Tibial nerve (tissue), 4 donors: Measurements from ENCODE around the gene MYOM1. TPM values are rescaled to one million over a fixed set of nuclear protein-coding genes. Genes with fewer than 3 reads are reported as not detected.

Experiments
- DNase-seq, 2 donors: peaks; one replicate each; pipeline ENCODE4 v3.0.0-alpha.2; 2019; ENCODE audit warnings: low spot score in 2 of 2
- H3K27ac ChIP-seq, 4 donors: fragments of 200-600 bp; sonication (generic) in 3 of 4; one replicate each; pipeline ENCODE4 v1.5.1; 2017 to 2019; ENCODE audit warnings: mild to moderate bottlenecking in 1 of 4
- H3K27me3 ChIP-seq, 2 donors: fragments of 200-600 bp; sonication (generic) in 1 of 2; one replicate each; pipeline versions ENCODE4 v1.5.1 to v1.6.0; 2017 to 2019
- H3K36me3 ChIP-seq, 3 donors: fragments of 200-600 bp; sonication (generic); one replicate each; pipeline ENCODE4 v1.5.1; 2018 to 2019
- H3K4me1 ChIP-seq, 4 donors: fragments of 200-600 bp; sonication (generic) in 3 of 4; one replicate each; pipeline ENCODE4 v1.5.1; 2017 to 2019
- H3K4me3 ChIP-seq, 4 donors: fragments of 200-600 bp; sonication (generic) in 3 of 4; one replicate each; pipeline ENCODE4 v1.5.1; 2017 to 2019; ENCODE audit warnings: mild to moderate bottlenecking in 1 of 4, moderate library complexity in 1 of 4
- H3K9me3 ChIP-seq, 4 donors: fragments of 200-600 bp; sonication (generic) in 3 of 4; one replicate each; pipeline ENCODE4 v1.5.1; 2017 to 2019
- EP300 ChIP-seq, 2 donors: sonication (generic); formaldehyde crosslinking; IDR thresholded peaks; one replicate each; pipeline ENCODE4 v1.6.1; 2017; ENCODE audit warnings: antibody characterized with exemption in 2 of 2, mild to moderate bottlenecking in 1 of 2
- POLR2A ChIP-seq, 2 donors: fragments of 450-650 bp; IDR thresholded peaks; one replicate each; pipeline ENCODE4 v1.6.1; 2017; ENCODE audit warnings: antibody characterized with exemption in 2 of 2, mild to moderate bottlenecking in 2 of 2, moderate library complexity in 2 of 2
- WGBS, 2 donors: methylation state at CpG; one replicate each; pipeline ENCODE4 v1.1.5; 2018; 5-methylcytosine and 5-hydroxymethylcytosine counted together
- total RNA-seq, 4 donors: library from RNA; depleted of rRNA; stranded (reverse); fragments of >200 nt; gene quantifications; one replicate each; pipeline ENCODE4 v1.1.0, GENCODE V29; 2016
- TF ChIP-seq, protein P1 (sequence below), 5 experiments: fragments of 200-600 bp in 3 of 5; fragments of 450-650 bp in 2 of 5; sonication (generic) in 3 of 5; IDR thresholded peaks; one replicate each; pipeline ENCODE4 v1.5.1; 2016 to 2019; ENCODE audit warnings: antibody characterized with exemption in 5 of 5, mild to moderate bottlenecking in 3 of 5, moderate library complexity in 2 of 5

Gene MYOM1
- total RNA-seq, 4 donors from 2014 or later = 3.0 to 8.1 (median 5.6) TPM

DNA sequence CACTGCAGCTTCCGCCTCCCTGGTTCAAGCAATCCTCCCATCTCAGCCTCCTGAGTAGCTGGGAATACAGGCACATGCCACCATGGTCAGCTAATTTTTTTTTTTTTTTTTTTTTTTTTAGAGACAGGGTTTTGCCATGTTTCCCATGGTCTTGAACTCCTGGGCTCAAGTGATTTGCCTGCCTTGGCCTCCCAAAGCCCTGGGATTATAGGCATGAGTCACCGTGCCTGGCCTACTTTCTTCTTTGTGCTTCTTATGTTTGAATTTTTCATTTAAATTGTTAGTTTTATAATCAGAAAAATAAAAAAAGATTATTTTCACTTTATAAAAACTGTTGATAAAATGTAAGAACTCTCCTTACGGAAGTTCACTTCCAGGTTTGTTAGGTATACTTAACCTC is 105.3 kb downstream of the MYOM1 start:
- Histone ChIP-seq H3K4me1 (peaks cover 0 to 8% (median 0%) of the 10 kb centered on the region in 4 donors), H3K27me3 (no peaks in the 10 kb centered on the region), H3K27ac (no peak overlapping the region), H3K9me3 (no peaks in the 10 kb centered on the region), H3K4me3 (no peak overlapping the region), H3K36me3 (no peaks in the 10 kb centered on the region)
- no peak for DNase-seq
- TF ChIP-seq EP300 (IDR thresholded peaks at IDR 0.05) = no peak
- TF ChIP-seq, protein P1, sequence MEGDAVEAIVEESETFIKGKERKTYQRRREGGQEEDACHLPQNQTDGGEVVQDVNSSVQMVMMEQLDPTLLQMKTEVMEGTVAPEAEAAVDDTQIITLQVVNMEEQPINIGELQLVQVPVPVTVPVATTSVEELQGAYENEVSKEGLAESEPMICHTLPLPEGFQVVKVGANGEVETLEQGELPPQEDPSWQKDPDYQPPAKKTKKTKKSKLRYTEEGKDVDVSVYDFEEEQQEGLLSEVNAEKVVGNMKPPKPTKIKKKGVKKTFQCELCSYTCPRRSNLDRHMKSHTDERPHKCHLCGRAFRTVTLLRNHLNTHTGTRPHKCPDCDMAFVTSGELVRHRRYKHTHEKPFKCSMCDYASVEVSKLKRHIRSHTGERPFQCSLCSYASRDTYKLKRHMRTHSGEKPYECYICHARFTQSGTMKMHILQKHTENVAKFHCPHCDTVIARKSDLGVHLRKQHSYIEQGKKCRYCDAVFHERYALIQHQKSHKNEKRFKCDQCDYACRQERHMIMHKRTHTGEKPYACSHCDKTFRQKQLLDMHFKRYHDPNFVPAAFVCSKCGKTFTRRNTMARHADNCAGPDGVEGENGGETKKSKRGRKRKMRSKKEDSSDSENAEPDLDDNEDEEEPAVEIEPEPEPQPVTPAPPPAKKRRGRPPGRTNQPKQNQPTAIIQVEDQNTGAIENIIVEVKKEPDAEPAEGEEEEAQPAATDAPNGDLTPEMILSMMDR (IDR thresholded peaks at IDR 0.05) = no peak
- TF ChIP-seq POLR2A (IDR thresholded peaks at IDR 0.05) = no peak
- WGBS, 2 donors = 59 to 66% methylated on average over 3 of the region's 3 CpGs

DNA sequence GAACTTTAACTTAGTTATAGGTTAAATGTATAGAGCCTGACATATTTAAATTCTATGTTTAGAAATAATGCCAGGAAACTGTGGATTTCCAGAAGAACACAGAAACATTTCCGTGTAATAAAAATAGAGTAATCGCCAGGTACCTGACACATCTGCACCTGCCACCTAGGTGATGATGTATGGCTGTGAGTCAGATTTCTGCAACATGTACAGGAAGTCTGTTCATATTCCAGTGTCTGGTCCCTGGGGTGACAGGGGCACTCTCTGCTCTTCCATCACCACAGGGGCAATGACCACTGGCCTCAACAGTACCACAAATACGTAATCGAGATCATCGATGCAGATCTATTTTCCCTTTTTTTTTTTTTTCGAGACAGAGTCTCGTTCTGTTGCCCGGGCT is 105.7 kb downstream of the MYOM1 start:
- DNase-seq = no peak
- 81 to 84% methylated on average over 8 of the region's 8 CpGs for WGBS, 2 donors
- peaks cover 0 to 8% (median 0%) of the 10 kb centered on the region in 4 donors for H3K4me1 ChIP-seq
- TF ChIP-seq EP300 (IDR thresholded peaks at IDR 0.05) (no peak), POLR2A (IDR thresholded peaks at IDR 0.05) (no peak)
- TF ChIP-seq, protein P1 (IDR thresholded peaks at IDR 0.05) = no peak
- no peaks in the 10 kb centered on the region for H3K9me3 ChIP-seq
- H3K36me3 ChIP-seq = no peaks in the 10 kb centered on the region
- H3K27me3 ChIP-seq = no peaks in the 10 kb centered on the region
- no peak overlapping the region for H3K4me3 ChIP-seq
- H3K27ac ChIP-seq = no peak overlapping the region

DNA sequence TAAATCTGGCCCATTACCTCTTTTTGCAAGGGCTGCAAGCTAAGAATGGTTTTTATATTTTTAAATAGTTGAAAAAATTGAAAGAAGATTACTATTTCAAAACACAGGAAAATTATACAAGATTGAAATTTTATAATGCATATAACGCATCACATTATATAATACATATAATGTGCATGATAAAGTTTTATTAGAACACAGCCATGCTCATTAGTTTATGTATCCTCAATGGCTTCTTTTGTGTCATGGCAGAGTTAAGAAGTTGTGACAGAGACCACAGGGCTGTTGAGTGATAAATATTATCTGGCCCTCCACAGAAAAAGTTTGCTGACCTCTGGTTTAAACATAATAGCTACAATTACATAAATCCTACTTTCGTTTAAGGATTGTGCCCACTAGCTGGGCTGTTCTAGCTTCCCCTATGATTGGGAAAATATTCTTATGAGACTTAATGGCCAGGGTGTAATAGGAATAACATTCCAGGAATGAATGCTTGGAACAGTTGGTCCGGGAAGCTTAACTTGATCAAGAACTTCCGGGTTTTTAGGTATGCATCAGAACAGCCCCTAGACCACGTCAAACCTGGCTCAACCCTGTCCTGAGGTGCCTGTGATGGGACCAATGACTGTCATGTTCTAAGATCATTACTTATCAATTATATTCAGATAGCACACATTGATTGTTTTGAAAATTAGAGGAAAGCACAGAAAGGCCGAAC is 108.1 kb downstream of the MYOM1 start:
- Histone ChIP-seq H3K27ac (peak overlapping the region in 1 of 4 donors; percentile 4), H3K9me3 (no peaks in the 10 kb centered on the region), H3K36me3 (no peaks in the 10 kb centered on the region), H3K4me1 (peaks cover 0 to 8% (median 0%) of the 10 kb centered on the region in 4 donors), H3K4me3 (no peak overlapping the region), H3K27me3 (no peaks in the 10 kb centered on the region)
- TF ChIP-seq, protein P1 (IDR thresholded peaks at IDR 0.05) = no peak
- TF ChIP-seq EP300 (IDR thresholded peaks at IDR 0.05) = no peak
- TF ChIP-seq POLR2A (IDR thresholded peaks at IDR 0.05) = no peak
- 57 to 60% methylated on average over 6 of the region's 6 CpGs for WGBS, 2 donors
- DNase-seq = no peak

DNA sequence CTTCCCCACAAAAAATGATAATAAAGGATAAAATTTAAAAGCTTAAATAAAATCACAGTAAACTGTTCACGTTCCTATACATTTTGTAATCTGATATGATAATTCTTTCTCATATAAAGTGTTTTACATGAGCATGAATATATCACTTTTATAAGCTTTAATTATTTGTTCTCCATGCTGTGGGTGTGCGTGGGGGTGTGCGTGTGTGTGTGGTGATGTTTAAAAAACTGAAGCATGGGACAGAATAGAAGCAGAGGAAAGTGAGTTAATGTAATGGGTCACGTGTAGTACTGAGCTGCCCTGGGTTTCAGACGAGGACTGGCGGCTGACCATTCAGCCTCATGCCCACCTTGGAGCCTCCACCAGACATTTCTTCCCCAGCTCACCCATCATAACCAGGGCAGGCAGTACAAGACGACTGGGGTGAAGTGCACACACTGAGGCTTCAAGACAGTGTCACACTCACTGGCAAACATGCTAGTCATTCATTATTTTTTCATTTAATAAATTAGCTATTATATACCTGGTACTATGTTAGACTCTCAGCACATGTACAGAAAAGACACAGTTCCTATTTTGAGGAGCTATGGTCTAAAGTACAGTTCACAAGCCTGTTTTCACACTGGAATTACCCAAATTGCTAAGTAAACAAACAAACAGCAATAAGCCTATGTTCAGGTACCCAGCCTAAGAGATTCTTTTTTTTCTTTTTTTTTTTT is 109.6 kb downstream of the MYOM1 start:
- WGBS, 2 donors = 79 to 86% methylated on average over 7 of the region's 7 CpGs
- H3K4me3 ChIP-seq = no peak overlapping the region

More for the DNA sequence above, 109.6 kb downstream of the MYOM1 start:
- H3K4me1 ChIP-seq = peaks cover 0 to 8% (median 0%) of the 10 kb centered on the region in 4 donors
- no peak overlapping the region for H3K27ac ChIP-seq
- DNase-seq = no peak
- TF ChIP-seq, protein P1 (IDR thresholded peaks at IDR 0.05) = no peak
- TF ChIP-seq POLR2A (IDR thresholded peaks at IDR 0.05) = no peak
- TF ChIP-seq EP300 (IDR thresholded peaks at IDR 0.05) = no peak
- H3K9me3 ChIP-seq = no peaks in the 10 kb centered on the region
- H3K27me3 ChIP-seq = no peaks in the 10 kb centered on the region
- H3K36me3 ChIP-seq = no peaks in the 10 kb centered on the region
